Esophagus (tissue), 2 donors: Measurements from ENCODE around the gene SUCO. TPM values are rescaled to one million over a fixed set of nuclear protein-coding genes. Genes with fewer than 3 reads are reported as not detected.

Experiments
- H3K27ac ChIP-seq, 2 donors: one replicate each; pipeline ENCODE4 v1.5.1; 2013; ENCODE audit warnings: low read depth in 2 of 2, mild to moderate bottlenecking in 2 of 2, inconsistent platforms in 1 of 2, low read length in 1 of 2, moderate library complexity in 1 of 2
- H3K27me3 ChIP-seq, 2 donors: one replicate each; pipeline ENCODE4 v1.6.1; 2013; ENCODE audit warnings: low read length in 2 of 2, control low read depth in 1 of 2, mild to moderate bottlenecking in 1 of 2; ENCODE audit not compliant: insufficient read depth in 2 of 2, control insufficient read depth in 1 of 2
- H3K36me3 ChIP-seq, 2 donors: one replicate each; pipeline ENCODE4 v1.6.1; 2013; ENCODE audit warnings: low read length in 1 of 2; ENCODE audit not compliant: control insufficient read depth in 2 of 2, insufficient read depth in 2 of 2
- H3K4me1 ChIP-seq, 2 donors: one replicate each; pipeline ENCODE4 v1.6.1; 2013; ENCODE audit warnings: low read length in 1 of 2; ENCODE audit not compliant: control insufficient read depth in 2 of 2, insufficient read depth in 2 of 2
- H3K4me3 ChIP-seq, 2 donors: one replicate each; pipeline ENCODE4 v1.5.1; 2013; ENCODE audit warnings: low read length in 2 of 2, mild to moderate bottlenecking in 2 of 2, low read depth in 1 of 2, moderate library complexity in 1 of 2
- H3K9me3 ChIP-seq, 2 donors: one replicate each; pipeline ENCODE4 v1.6.1; 2013; ENCODE audit warnings: mild to moderate bottlenecking in 2 of 2, low read depth in 1 of 2, low read length in 1 of 2, moderate library complexity in 1 of 2; ENCODE audit not compliant: control insufficient read depth in 2 of 2, insufficient read depth in 1 of 2
- WGBS, 2 donors: extraction: QIAGEN DNeasy Blood & Tissue Kit; methylation state at CpG; one replicate each; pipeline ENCODE4 v1.1.7; 2013; 5-methylcytosine and 5-hydroxymethylcytosine counted together
- polyA plus RNA-seq, 2 donors: library from polyadenylated mRNA; stranded (reverse); fragments of 200-250 nt; gene quantifications; one replicate each; pipeline ENCODE4 v1.2.3, GENCODE V29; 2013
- donor health status: healthy with polysubstance abuse.
- donor health status: Bipolar disorder and iron deficiency.

Gene SUCO
- polyA plus RNA-seq, 2 donors, result 4.9 to 10.9 TPM

- Histone ChIP-seq H3K4me1 (no peaks in the 10 kb centered on the region), H3K27ac (no peak overlapping the region), H3K36me3 (no peaks in the 10 kb centered on the region), H3K9me3 (no peaks in the 10 kb centered on the region), H3K4me3 (no peak overlapping the region), H3K27me3 (no peaks in the 10 kb centered on the region)
- 25 to 27% methylated on average over 2 of the region's 2 CpGs for WGBS, 2 donors
These were observed 16.8 kb downstream of the SUCO start for GRCh38 chr1:172549621-172550280.

GRCh38 chr1:172551279-172551678 is 18.3 kb downstream of the SUCO start:
- Histone ChIP-seq H3K4me3 (no peak overlapping the region), H3K4me1 (no peaks in the 10 kb centered on the region), H3K36me3 (no peaks in the 10 kb centered on the region), H3K9me3 (no peaks in the 10 kb centered on the region), H3K27ac (no peak overlapping the region), H3K27me3 (no peaks in the 10 kb centered on the region)
- WGBS, 2 donors, result 88 to 93% methylated on average over 6 of the region's 6 CpGs

GRCh38 chr1:172554915-172555314 is 22.0 kb downstream of the SUCO start:
- 97 to 99% methylated on average over 4 of the region's 4 CpGs for WGBS, 2 donors
- H3K27ac ChIP-seq, result no peak overlapping the region
- H3K36me3 ChIP-seq, result no peaks in the 10 kb centered on the region
- H3K9me3 ChIP-seq, result no peaks in the 10 kb centered on the region
- no peaks in the 10 kb centered on the region for H3K27me3 ChIP-seq
- H3K4me3 ChIP-seq, result no peak overlapping the region
- no peaks in the 10 kb centered on the region for H3K4me1 ChIP-seq

GRCh38 chr1:172556461-172556860 is 23.5 kb downstream of the SUCO start:
- Histone ChIP-seq H3K4me1 (no peaks in the 10 kb centered on the region), H3K27ac (no peak overlapping the region), H3K9me3 (no peaks in the 10 kb centered on the region), H3K27me3 (no peaks in the 10 kb centered on the region), H3K36me3 (peaks cover 0 to under 1% of the 10 kb centered on the region in 2 donors), H3K4me3 (no peak overlapping the region)

- peaks cover 3% of the 10 kb centered on the region in 2 donors for H3K36me3 ChIP-seq
- no peaks in the 10 kb centered on the region for H3K9me3 ChIP-seq
- H3K4me1 ChIP-seq, result no peaks in the 10 kb centered on the region
- 97 to 98% methylated on average over 1 of the region's 1 CpG for WGBS, 2 donors
- H3K27me3 ChIP-seq, result no peaks in the 10 kb centered on the region
- no peak overlapping the region for H3K4me3 ChIP-seq
- no peak overlapping the region for H3K27ac ChIP-seq
These were observed 24.3 kb downstream of the SUCO start for GRCh38 chr1:172557270-172557669.

- Histone ChIP-seq H3K9me3 (no peaks in the 10 kb centered on the region), H3K4me1 (no peaks in the 10 kb centered on the region), H3K36me3 (peaks cover 4 to 6% of the 10 kb centered on the region in 2 donors), H3K4me3 (no peak overlapping the region), H3K27me3 (no peaks in the 10 kb centered on the region), H3K27ac (no peak overlapping the region)
- 85% methylated on average over 4 of the region's 4 CpGs for WGBS, 2 donors
These were observed 26.7 kb downstream of the SUCO start for GRCh38 chr1:172559572-172560210.

GRCh38 chr1:172561252-172561651 is 28.3 kb downstream of the SUCO start:
- H3K27ac ChIP-seq, result no peak overlapping the region
- H3K4me1 ChIP-seq, result no peaks in the 10 kb centered on the region
- H3K36me3 ChIP-seq, result peaks cover 6 to 10% of the 10 kb centered on the region in 2 donors
- no peak overlapping the region for H3K4me3 ChIP-seq
- no peaks in the 10 kb centered on the region for H3K9me3 ChIP-seq
- no peaks in the 10 kb centered on the region for H3K27me3 ChIP-seq
- WGBS, 2 donors, result 92 to 98% methylated on average over 3 of the region's 3 CpGs

GRCh38 chr1:172566196-172566997 is 33.4 kb downstream of the SUCO start:
- 92% methylated on average over 5 of the region's 5 CpGs for WGBS, 2 donors
- H3K4me3 ChIP-seq, result no peak overlapping the region
- peaks cover 9 to 17% of the 10 kb centered on the region in 2 donors for H3K36me3 ChIP-seq
- no peaks in the 10 kb centered on the region for H3K9me3 ChIP-seq
- no peaks in the 10 kb centered on the region for H3K4me1 ChIP-seq
- no peaks in the 10 kb centered on the region for H3K27me3 ChIP-seq
- no peak overlapping the region for H3K27ac ChIP-seq

GRCh38 chr1:172567720-172568119 is 34.8 kb downstream of the SUCO start:
- no peak overlapping the region for H3K27ac ChIP-seq
- 91 to 95% methylated on average over 3 of the region's 3 CpGs for whole genome bisulfite sequencing, 2 donors
- no peaks in the 10 kb centered on the region for H3K9me3 ChIP-seq
- no peaks in the 10 kb centered on the region for H3K4me1 ChIP-seq
- H3K4me3 ChIP-seq, result no peak overlapping the region
- H3K27me3 ChIP-seq, result no peaks in the 10 kb centered on the region
- H3K36me3 ChIP-seq, result peaks cover 6 to 14% of the 10 kb centered on the region in 2 donors
